ENCODE data around the gene PCNX2. TPM values are rescaled to one million over a fixed set of nuclear protein-coding genes. Genes with fewer than 3 reads are reported as not detected.

PCNX2 gene
- total and polyA plus RNA-seq, 2 donors (not counting 3 experiments of a cell fraction or from before 2014, with no cell fraction given) = 6.6 to 11.0 TPM

DNA sequence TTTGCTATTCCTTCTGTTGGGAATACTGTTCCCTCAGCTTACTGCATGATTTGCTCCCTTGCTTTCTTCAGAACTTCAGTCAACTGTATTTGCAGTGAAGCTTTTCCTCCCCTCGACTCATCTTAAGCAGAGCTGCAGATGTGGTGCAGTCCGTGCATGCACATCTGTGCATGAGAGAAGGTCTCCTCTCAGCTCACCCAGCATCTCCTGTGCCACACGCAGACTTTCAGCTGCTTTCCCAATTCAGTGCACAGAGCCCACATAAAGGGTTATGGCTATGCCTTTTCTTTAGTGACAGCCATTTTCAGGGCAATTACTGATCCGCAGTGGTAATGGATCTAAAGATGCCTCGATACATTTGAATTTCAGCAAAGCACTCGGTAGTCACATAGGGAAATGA is 358.6 kb downstream of the PCNX2 start:
- ChIA-PET POLR2A (no interaction called here), CTCF (interaction anchor here (0.8 to 1.5 kb wide), 3 partner anchors 9 to 37 kb away, joined by 3 read pairs; no protein-coding TSS in a partner anchor)
- no peaks in the 10 kb centered on the region for H3K9me1 ChIP-seq (replicated peaks; ENCODE audit: control insufficient read depth, extremely low read depth, insufficient read depth, low read length)
- intact Hi-C loops (cut with micrococcal nuclease) = no loop called here
- H3K4me1 ChIP-seq (ENCODE audit: control insufficient read depth, extremely low read depth, insufficient read depth, low read length) = no peaks in the 10 kb centered on the region
- FAIRE-seq = no peak
- no peak for DNase-seq (ENCODE audit: low read depth, low spot score)
- no peaks in the 10 kb centered on the region for H3K9me3 ChIP-seq (replicated peaks; ENCODE audit: control insufficient read depth, insufficient read depth, low read length)
- no peaks in the 10 kb centered on the region for H3K36me3 ChIP-seq (ENCODE audit: control insufficient read depth in 2 of 2, extremely low read depth in 1 of 2, insufficient read depth in 2 of 2, low read length in 2 of 2)
- BruUV-seq (replicated peaks) = no TSS peak
- no peak overlapping the region for H3K9ac ChIP-seq (replicated peaks; ENCODE audit: extremely low read depth, insufficient read depth, low read length)
- no peak overlapping the region for H3K27ac ChIP-seq (ENCODE audit: insufficient read depth, low read depth, low read length)
- no peaks in the 10 kb centered on the region for H3K27me3 ChIP-seq (ENCODE audit: control insufficient read depth in 2 of 2, insufficient read depth in 2 of 2, low read length in 2 of 2)
- no peaks in the 10 kb centered on the region for H3K79me2 ChIP-seq (ENCODE audit: control insufficient read depth, insufficient read depth, low read length)
- dilution Hi-C loops (cut with MboI; ENCODE audit: extremely low pct_ligation_motif_present, low sequenced_read_pairs) = no loop called here
- H2AFZ ChIP-seq (ENCODE audit: low read depth, low read length) = no peak overlapping the region
- no peak overlapping the region for H3K4me2 ChIP-seq (ENCODE audit: insufficient read depth, low read length)
- H3K4me3 ChIP-seq (replicated peaks in 1 of 3; ENCODE audit: insufficient read depth in 1 of 3, low read depth in 1 of 3, low read length in 3 of 3) = no peak overlapping the region
- no peak for TF ChIP-seq POLR2A (IDR thresholded peaks at IDR 0.05; ENCODE audit: low read depth, low read length)
- TF ChIP-seq GATA2 (IDR thresholded peaks at IDR 0.05; ENCODE audit: insufficient read depth, insufficient read length, low read depth, low read length) = no peak
- TF ChIP-seq MYC (IDR thresholded peaks at IDR 0.05; ENCODE audit: low read depth, low read length) = no peak
- TF ChIP-seq EZH2 (IDR thresholded peaks at IDR 0.05; ENCODE audit: borderline replicate concordance, low read depth, low read length, severe bottlenecking) = no peak
- no peak for TF ChIP-seq FOS (IDR thresholded peaks at IDR 0.05; ENCODE audit: borderline replicate concordance, insufficient read depth, low read length)
- TF ChIP-seq POLR2AphosphoS5 (IDR thresholded peaks at IDR 0.05; ENCODE audit: insufficient read depth, low read depth, low read length) = no peak
- TF ChIP-seq, protein P1, sequence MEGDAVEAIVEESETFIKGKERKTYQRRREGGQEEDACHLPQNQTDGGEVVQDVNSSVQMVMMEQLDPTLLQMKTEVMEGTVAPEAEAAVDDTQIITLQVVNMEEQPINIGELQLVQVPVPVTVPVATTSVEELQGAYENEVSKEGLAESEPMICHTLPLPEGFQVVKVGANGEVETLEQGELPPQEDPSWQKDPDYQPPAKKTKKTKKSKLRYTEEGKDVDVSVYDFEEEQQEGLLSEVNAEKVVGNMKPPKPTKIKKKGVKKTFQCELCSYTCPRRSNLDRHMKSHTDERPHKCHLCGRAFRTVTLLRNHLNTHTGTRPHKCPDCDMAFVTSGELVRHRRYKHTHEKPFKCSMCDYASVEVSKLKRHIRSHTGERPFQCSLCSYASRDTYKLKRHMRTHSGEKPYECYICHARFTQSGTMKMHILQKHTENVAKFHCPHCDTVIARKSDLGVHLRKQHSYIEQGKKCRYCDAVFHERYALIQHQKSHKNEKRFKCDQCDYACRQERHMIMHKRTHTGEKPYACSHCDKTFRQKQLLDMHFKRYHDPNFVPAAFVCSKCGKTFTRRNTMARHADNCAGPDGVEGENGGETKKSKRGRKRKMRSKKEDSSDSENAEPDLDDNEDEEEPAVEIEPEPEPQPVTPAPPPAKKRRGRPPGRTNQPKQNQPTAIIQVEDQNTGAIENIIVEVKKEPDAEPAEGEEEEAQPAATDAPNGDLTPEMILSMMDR (IDR thresholded peaks at IDR 0.05; ENCODE audit: extremely low read depth in 1 of 2, insufficient read depth in 1 of 2, low read depth in 1 of 2, low read length in 2 of 2) = no peak
- no peaks in the 10 kb centered on the region for H4K20me1 ChIP-seq (replicated peaks; ENCODE audit: control insufficient read depth, extremely low read depth, insufficient read depth, low read length)

Other genes with a start within 250 kb of the PCNX2 start
- 0.74 and 0.95 TPM in 2 replicates for gene MAP3K21, start 32.0 kb upstream of the PCNX2 start, total RNA-seq
- 0.48 and 0.65 TPM in 2 replicates for gene MAP3K21, start 32.0 kb upstream of the PCNX2 start, polyA plus RNA-seq